ENCODE data around the gene EBP. TPM values are rescaled to one million over a fixed set of nuclear protein-coding genes. Genes with fewer than 3 reads are reported as not detected.

EBP gene
- total RNA-seq, 1 donor from 2014 or later: 55.2 TPM

DNA sequence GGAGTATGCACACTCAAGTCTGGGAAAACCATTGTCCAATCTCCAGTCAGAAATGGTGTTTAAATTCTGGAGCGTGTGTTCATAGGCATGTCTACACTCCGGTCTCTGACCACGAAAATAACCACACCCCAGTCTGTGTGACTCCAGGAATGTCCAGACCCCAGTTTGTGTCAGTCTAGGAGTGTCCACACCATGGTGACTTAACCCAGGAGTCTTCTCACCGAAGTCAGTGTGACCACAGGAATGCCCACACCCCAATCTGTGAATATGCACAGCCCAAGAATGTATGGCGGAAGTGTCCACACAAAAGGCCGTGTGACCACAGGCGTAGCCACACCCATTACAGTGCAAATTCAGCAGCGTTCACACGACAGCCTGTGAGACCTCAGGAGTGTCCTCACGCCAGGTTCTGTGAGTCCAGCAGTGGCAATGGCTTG, 34.2 kb upstream of the EBP start:
- Histone ChIP-seq H3K27me3 (no peaks in the 10 kb centered on the region), H3K4me3 (no peak overlapping the region), H3K27ac (no peak overlapping the region), H3K4me1 (no peaks in the 10 kb centered on the region), H3K36me3 (peaks cover 0 to 6% of the 10 kb centered on the region in 2 donors), H3K9me3 (no peaks in the 10 kb centered on the region)
- intact Hi-C loops (cut with DNase I): no loop called here
- DNase-seq (ENCODE audit: extremely low spot score in 2 of 2): peak in 1 of 2 donors; percentile 96
- TF ChIP-seq, protein P1, sequence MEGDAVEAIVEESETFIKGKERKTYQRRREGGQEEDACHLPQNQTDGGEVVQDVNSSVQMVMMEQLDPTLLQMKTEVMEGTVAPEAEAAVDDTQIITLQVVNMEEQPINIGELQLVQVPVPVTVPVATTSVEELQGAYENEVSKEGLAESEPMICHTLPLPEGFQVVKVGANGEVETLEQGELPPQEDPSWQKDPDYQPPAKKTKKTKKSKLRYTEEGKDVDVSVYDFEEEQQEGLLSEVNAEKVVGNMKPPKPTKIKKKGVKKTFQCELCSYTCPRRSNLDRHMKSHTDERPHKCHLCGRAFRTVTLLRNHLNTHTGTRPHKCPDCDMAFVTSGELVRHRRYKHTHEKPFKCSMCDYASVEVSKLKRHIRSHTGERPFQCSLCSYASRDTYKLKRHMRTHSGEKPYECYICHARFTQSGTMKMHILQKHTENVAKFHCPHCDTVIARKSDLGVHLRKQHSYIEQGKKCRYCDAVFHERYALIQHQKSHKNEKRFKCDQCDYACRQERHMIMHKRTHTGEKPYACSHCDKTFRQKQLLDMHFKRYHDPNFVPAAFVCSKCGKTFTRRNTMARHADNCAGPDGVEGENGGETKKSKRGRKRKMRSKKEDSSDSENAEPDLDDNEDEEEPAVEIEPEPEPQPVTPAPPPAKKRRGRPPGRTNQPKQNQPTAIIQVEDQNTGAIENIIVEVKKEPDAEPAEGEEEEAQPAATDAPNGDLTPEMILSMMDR (IDR thresholded peaks at IDR 0.05): no peak
- no peak for TF ChIP-seq POLR2A (IDR thresholded peaks at IDR 0.05)
- no peak for TF ChIP-seq POLR2AphosphoS5 (IDR thresholded peaks at IDR 0.05; ENCODE audit: insufficient read depth in 1 of 2, low read depth in 1 of 2)

DNA sequence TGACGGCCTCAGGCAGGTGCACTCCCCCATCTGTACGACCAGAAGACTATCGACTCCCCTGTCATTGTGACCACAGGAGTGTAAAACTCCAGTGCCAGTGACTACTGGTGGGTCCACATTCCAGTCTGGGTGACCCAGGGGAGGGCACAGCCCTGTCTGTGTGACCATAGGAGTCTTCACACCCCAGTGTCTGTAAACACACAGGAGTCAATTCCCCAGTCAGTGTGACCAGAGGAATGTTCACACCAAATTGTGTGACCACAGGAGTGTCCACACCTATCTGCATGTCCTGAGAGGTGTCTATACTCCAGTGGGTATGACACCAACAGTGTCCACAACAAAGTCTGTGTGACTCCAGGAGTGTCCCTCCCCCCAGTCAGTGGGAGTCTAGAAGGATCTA, 33.6 kb upstream of the EBP start:
- DNase-seq (ENCODE audit: extremely low spot score in 2 of 2): no peak
- Histone ChIP-seq H3K4me1 (no peaks in the 10 kb centered on the region), H3K4me3 (no peak overlapping the region), H3K36me3 (peaks cover 0 to 6% of the 10 kb centered on the region in 2 donors), H3K27ac (no peak overlapping the region), H3K9me3 (no peaks in the 10 kb centered on the region), H3K27me3 (no peaks in the 10 kb centered on the region)
- intact Hi-C loops (cut with DNase I): no loop called here
- TF ChIP-seq, protein P1 (IDR thresholded peaks at IDR 0.05): no peak
- no peak for TF ChIP-seq POLR2AphosphoS5 (IDR thresholded peaks at IDR 0.05; ENCODE audit: insufficient read depth in 1 of 2, low read depth in 1 of 2)
- TF ChIP-seq POLR2A (IDR thresholded peaks at IDR 0.05): no peak

DNA sequence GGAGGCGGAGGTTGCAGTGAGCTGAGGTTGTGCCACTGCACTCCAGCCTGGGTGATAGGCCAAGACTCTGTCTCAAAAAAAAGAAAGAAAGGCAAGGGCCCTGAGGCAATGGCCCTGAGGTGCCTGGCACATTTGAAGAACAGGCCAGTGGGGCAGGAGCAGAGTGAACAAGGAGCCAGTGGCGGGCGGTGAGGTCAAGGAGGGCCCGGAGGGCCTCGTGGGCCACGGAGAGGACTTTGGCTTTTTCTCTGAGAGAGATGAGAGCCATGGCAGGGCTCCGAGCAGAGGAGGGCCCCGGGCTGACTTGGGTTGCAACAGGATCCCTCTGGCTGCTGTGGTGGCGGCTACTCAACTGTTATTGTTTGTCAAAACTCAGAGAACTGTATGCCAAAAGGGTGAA, 32.3 kb upstream of the EBP start:
- intact Hi-C loops (cut with DNase I): no loop called here
- TF ChIP-seq, protein P1 (IDR thresholded peaks at IDR 0.05): no peak
- TF ChIP-seq POLR2A (IDR thresholded peaks at IDR 0.05): no peak
- TF ChIP-seq POLR2AphosphoS5 (IDR thresholded peaks at IDR 0.05; ENCODE audit: insufficient read depth in 1 of 2, low read depth in 1 of 2): no peak
- no peak overlapping the region for H3K27ac ChIP-seq

DNA sequence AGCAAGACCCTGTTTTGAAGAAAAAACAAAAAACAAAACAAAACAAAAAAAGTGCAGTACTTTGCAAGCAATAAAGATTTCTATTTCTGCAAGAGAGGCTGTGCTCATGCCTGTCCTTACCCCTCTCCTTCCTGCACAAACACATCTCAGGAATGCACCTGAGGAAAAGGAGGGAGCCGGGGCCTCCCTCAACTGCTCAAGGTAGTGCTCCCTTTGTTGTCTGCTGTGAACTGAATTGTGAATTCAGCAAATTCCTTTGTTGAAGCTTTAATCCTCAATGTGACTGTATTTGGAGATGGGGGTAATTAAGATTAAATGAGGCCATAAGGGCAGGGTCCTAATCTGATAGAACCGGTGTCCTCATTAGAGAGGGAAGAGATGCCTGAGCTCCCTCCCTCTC, 31.7 kb upstream of the EBP start:
- TF ChIP-seq POLR2AphosphoS5 (IDR thresholded peaks at IDR 0.05; ENCODE audit: insufficient read depth in 1 of 2, low read depth in 1 of 2) (no peak), POLR2A (IDR thresholded peaks at IDR 0.05) (no peak)
- TF ChIP-seq, protein P1 (IDR thresholded peaks at IDR 0.05): no peak
- Histone ChIP-seq H3K27me3 (no peaks in the 10 kb centered on the region), H3K4me1 (no peaks in the 10 kb centered on the region), H3K36me3 (no peaks in the 10 kb centered on the region), H3K4me3 (no peak overlapping the region), H3K9me3 (no peaks in the 10 kb centered on the region), H3K27ac (no peak overlapping the region)
- intact Hi-C loops (cut with DNase I): no loop called here
- no peak for DNase-seq (ENCODE audit: extremely low spot score in 2 of 2)

More for the DNA sequence above, 32.3 kb upstream of the EBP start:
- Histone ChIP-seq H3K9me3 (no peaks in the 10 kb centered on the region), H3K27me3 (no peaks in the 10 kb centered on the region), H3K4me3 (no peak overlapping the region), H3K4me1 (no peaks in the 10 kb centered on the region), H3K36me3 (no peaks in the 10 kb centered on the region)
- DNase-seq (ENCODE audit: extremely low spot score in 2 of 2): no peak

DNA sequence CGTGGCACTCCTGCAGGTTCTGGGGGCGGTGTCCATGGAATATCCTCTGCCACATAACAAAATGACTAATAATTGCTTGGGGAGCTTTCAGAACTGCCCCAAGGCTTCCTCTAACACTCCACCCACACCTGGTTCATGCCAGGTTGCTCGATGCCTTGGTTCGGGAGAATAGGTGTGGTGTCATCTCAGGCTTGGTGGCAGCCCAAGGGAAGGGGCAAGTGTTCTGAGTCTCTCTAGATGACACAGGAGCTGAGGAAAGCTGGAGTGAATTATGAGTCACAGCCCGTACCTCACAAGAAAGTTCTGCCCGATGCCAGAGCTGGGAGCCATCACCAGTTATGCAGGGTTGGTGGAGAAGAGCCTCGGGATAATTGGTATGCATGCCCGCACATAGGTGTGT, 30.9 kb upstream of the EBP start:
- DNase-seq (ENCODE audit: extremely low spot score in 2 of 2): no peak
- Histone ChIP-seq H3K27ac (no peak overlapping the region), H3K27me3 (no peaks in the 10 kb centered on the region), H3K36me3 (no peaks in the 10 kb centered on the region), H3K4me3 (no peak overlapping the region), H3K9me3 (no peaks in the 10 kb centered on the region), H3K4me1 (no peaks in the 10 kb centered on the region)
- intact Hi-C loops (cut with DNase I): no loop called here
- TF ChIP-seq POLR2A (IDR thresholded peaks at IDR 0.05) (no peak), POLR2AphosphoS5 (IDR thresholded peaks at IDR 0.05; ENCODE audit: insufficient read depth in 1 of 2, low read depth in 1 of 2) (no peak)
- TF ChIP-seq, protein P1 (IDR thresholded peaks at IDR 0.05): no peak
